Right lobe of liver (tissue), 4 donors: ENCODE results near the gene TRIP10.

Source experiments
- CTCF ChIP-seq, 4 donors: fragments of 200-600 bp in 3 of 4; fragments of 450-650 bp in 1 of 4; IDR thresholded peaks; one replicate each; pipeline versions ENCODE4 v1.5.1 to v1.8.0; 2016 to 2022; ENCODE audit warnings: antibody characterized with exemption in 4 of 4, mild to moderate bottlenecking in 2 of 4
- POLR2A ChIP-seq: fragments of 450-650 bp; IDR thresholded peaks from one replicate; pipeline ENCODE4 v1.6.1; 2017; ENCODE audit warnings: antibody characterized with exemption, mild to moderate bottlenecking
- donor health status: DM: no; HTN: no; CAD: no.
- donor health status: DM: no; HTN: no; CAD: no.
- donor health status: DM: no; HTN: yes; CAD: no.

GRCh38 chr19:6717441-6717971, 22.0 kb upstream of the TRIP10 start:
- no peak for TF ChIP-seq POLR2A
- no peak for TF ChIP-seq CTCF (IDR thresholded peaks at IDR 0.05)
